Adipose tissue (tissue), 3 donors: ENCODE results near the gene SHISA5. TPM values are rescaled to one million over a fixed set of nuclear protein-coding genes. Genes with fewer than 3 reads are reported as not detected.

Source experiments
- H3K27ac ChIP-seq: one replicate; pipeline ENCODE4 v1.5.1; 2013; ENCODE audit warnings: low read depth, low read length
- WGBS, 3 donors: extraction: QIAGEN DNeasy Blood & Tissue Kit; methylation state at CpG; one replicate each; pipeline ENCODE4 v1.1.7; 2013; 5-methylcytosine and 5-hydroxymethylcytosine counted together
- polyA plus RNA-seq, 3 donors: library from polyadenylated mRNA; stranded (reverse); fragments of 200-250 nt; gene quantifications; one replicate each; pipeline ENCODE4 v1.2.3, GENCODE V29; 2013
- donor health status: healthy with polysubstance abuse.
- donor health status: Bipolar disorder and iron deficiency.
- donor health status: healthy.

SHISA5 gene
- polyA plus RNA-seq, 3 donors = 49.8 to 116 (median 111) TPM

DNA sequence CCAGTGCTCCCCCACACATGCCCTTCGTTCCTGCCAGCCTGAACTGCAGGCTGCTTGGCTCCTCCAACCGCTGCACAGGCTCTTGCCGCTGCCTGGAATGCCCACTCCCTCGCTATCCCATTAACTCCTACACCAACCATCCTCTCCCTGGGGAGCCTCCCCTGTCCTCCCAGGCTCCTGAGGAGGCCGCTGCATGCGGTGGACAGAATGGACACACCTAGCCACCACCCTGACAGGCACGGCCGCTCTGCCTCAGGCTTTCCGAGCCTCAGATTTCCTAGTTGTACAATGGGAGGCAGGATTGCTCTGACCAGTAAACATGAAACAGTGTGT, 76.4 kb downstream of the SHISA5 start:
- no peak overlapping the region for H3K27ac ChIP-seq
- WGBS, 3 donors = 65 to 82% (median 79%) methylated on average over 9 of the region's 9 CpGs

- 56 to 59% (median 58%) methylated on average over 8 of the region's 8 CpGs for WGBS, 3 donors
- H3K27ac ChIP-seq = no peak overlapping the region
Measured at GRCh38 chr3:48426944-48427629, 76.9 kb downstream of the SHISA5 start.

DNA sequence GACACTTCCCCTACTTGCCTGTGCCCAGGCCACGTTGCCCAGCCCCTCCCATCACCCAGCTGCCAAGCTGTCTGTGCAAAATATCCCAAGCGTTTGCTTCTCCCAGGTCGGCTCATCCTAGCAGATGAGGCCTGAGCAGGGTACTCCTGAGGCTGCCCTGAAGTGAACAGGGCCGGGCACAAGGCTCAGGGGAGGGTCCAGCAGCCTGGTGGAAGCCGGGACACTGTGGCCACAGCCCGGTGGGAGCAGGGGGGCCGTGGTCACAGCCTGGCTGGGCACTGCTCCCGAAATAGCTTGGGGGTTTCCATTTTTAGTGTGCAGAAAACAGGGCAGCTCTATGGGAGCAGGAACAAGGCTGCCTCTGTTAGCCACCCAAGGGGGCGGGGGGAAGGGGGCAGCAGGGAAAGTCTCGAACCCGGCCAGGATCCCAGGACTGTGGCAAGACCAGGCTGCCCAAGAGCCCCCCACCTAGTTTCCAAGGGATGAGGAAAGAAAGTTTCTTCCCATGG, 77.5 kb downstream of the SHISA5 start:
- WGBS, 3 donors = 57 to 70% (median 59%) methylated on average over 11 of the region's 11 CpGs
- no peak overlapping the region for H3K27ac ChIP-seq

DNA sequence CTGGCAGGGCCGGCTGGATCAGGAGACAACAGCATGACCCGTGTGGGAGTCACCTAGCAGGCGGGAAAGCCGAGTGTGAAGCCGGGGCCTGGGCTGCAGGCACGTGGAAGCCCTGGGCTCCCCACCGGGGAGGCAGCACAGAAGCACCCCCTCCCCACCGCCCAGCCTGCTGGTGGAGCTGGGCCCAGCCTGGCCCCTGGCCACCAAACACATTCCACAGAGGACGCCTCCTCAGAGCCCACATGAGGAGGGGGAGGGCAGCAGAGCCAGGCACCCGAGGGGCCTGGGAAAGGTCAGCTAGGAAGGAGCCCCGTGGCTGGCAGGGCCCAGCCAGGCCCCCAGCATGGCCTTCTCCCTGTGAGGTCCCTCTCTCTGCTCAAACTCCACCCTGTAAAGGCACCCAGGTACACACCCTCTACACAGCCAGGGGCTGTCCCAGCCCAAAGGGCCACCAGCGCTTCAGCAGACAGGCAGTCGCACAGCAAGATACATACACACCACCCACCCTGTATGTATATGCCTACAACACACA, 78.6 kb downstream of the SHISA5 start:
- no peak overlapping the region for H3K27ac ChIP-seq
- WGBS, 3 donors = 54 to 64% (median 62%) methylated on average over 12 to 13 of the region's 13 CpGs

- H3K27ac ChIP-seq = no peak overlapping the region
- 87 to 91% (median 90%) methylated on average over 27 of the region's 27 CpGs for WGBS, 3 donors
Measured at GRCh38 chr3:48423883-48424695, 79.9 kb downstream of the SHISA5 start.

DNA sequence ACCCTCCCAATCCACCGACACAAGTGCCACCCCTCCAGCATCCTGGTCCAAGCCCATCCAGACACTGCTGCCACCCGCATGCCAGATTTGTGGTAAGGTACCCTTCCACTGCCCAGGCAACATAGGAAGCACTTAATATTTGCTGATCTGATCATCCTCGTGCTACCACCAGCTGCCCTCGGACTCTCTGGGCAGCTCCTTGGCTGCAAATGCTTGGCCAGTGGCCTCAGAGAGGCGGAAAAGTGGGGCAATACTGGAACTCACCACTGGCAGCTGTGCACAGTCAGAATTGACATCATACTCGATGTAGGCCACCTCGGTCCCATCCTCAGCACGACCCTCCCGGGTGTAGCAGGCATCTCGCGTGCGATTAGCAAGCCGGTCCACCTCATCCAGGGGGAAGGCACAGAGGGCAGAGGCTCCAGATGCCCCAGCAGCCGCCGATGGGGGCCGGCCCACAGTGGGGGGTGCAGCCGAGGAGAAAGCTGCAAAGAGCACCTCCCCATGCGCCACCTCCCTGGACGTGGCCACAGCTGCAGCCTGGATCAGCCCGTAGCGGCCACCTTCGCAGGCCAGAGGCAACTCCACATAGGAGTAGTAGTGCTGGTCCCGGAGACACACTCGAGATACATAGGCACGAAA, 80.6 kb downstream of the SHISA5 start:
- 84 to 90% (median 88%) methylated on average over 25 of the region's 25 CpGs for WGBS, 3 donors

GRCh38 chr3:48422681-48423080, 81.3 kb downstream of the SHISA5 start:
- WGBS, 3 donors = 86 to 88% (median 86%) methylated on average over 7 to 8 of the region's 8 CpGs
- H3K27ac ChIP-seq = no peak overlapping the region

More for the DNA sequence above, 80.6 kb downstream of the SHISA5 start:
- H3K27ac ChIP-seq = no peak overlapping the region

DNA sequence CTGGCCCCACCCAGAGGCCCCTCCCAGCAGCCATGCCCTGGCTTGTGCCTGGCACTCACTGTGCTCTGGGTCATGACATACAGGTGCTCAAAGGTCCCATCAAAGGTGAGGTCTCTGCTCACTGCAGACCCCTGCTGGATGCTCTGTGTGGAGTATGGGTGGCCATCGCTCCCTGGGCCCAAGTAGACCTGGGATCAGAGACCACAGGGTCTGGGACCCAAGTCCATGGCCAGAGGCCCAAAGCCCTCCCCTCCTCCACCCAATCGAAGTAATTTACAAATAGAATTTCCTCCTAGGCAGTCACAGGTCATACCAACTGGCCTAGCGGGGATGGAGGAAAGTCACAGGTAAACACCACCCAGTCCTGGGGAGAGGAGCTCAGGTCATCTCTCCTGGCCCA, 81.7 kb downstream of the SHISA5 start:
- H3K27ac ChIP-seq = no peak overlapping the region
- WGBS, 3 donors = 66 to 91% (median 87%) methylated on average over 3 of the region's 3 CpGs

DNA sequence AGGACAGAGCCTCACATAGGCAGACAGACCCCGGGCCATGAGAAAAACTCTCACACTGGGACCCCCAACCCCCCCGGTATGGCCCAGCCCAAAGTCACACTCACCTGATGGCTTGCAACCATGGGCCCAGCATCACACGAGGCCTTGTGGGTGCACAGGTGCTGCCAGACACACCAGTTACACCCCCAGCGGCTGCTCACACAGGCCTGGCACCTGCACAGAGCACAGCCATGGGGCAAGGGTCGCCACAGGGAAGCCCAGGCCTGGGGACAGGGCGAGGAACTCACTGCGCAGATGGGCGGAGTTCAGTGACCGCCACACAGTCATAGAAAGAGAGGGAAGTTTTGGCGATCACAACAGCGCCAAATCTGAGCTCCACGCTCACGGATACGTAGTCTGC, 83.4 kb downstream of the SHISA5 start:
- 90 to 93% (median 90%) methylated on average over 14 of the region's 14 CpGs for WGBS, 3 donors
- no peak overlapping the region for H3K27ac ChIP-seq

- WGBS, 3 donors = 88 to 94% (median 93%) methylated on average over 11 to 17 of the region's 17 CpGs
- no peak overlapping the region for H3K27ac ChIP-seq
Measured at GRCh38 chr3:48419597-48419996, 84.4 kb downstream of the SHISA5 start.

- WGBS, 3 donors = 87 to 90% (median 89%) methylated on average over 9 of the region's 9 CpGs
- H3K27ac ChIP-seq = no peak overlapping the region
Measured at GRCh38 chr3:48419149-48419548, 84.8 kb downstream of the SHISA5 start.

DNA sequence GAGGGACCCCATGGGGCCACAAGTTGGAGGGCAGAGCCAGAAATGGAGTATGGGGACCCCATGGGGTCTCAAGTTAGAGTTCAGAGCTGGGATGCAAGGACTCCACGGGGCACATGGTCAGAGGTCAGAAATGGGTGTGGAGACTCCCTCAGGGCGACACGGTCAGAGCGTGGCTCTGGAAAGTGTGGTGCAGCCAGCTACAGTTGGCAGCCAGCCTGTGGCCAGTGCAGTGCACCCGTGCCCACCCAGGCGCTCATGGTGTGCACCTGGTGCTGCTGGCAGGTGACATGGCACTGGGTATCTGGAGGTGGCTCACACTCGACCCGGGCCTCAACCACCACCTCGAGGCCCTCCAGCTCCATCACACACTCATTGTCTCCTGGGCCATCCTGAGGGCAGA, 85.3 kb downstream of the SHISA5 start:
- WGBS, 3 donors = 86 to 93% (median 87%) methylated on average over 9 of the region's 9 CpGs
- H3K27ac ChIP-seq = no peak overlapping the region

DNA sequence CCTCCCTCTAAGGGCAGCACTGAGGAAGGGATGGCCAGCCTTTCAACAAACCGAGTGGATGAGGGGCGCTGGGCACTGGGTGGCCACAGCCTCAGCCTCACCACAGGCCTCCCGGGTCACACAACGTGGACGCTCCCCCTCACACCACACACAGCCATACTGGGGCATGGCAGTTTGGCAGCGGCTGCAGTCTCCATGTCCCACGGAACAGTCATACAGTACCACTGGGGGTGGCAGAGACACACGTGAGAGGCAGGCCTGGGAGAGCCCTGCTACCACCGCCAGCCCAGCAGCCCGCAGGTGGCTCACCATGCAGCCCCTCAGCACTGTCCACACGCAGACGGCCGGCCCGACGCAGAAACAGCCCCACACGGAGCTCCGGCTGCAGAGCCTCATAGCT, 85.8 kb downstream of the SHISA5 start:
- no peak overlapping the region for H3K27ac ChIP-seq
- WGBS, 3 donors = 93 to 94% (median 93%) methylated on average over 17 of the region's 17 CpGs

Other genes starting within 250 kb of the SHISA5 start
- gene NME6, start 202.8 kb downstream of the SHISA5 start, polyA plus RNA-seq = 10 to 100 TPM; 12.1 to 18.2 (median 15.1) TPM
- not detected for gene SPINK8, start 170.5 kb downstream of the SHISA5 start, polyA plus RNA-seq
- gene FBXW12, start 132.0 kb downstream of the SHISA5 start, polyA plus RNA-seq = 1 to 10 TPM in 1 of 3 donors, not detected in 2; 1.5 TPM
- gene PLXNB1, start 74.1 kb downstream of the SHISA5 start, polyA plus RNA-seq = 10 to 100 TPM; 31.2 to 51.0 (median 35.4) TPM
- 10 to 100 TPM in 2 of 3 donors, 1 to 10 TPM in 1; 5.5 to 14.1 (median 11.6) TPM for gene CCDC51, start 64.1 kb downstream of the SHISA5 start, polyA plus RNA-seq
- 100 to 1,000 TPM; 180 to 622 (median 308) TPM for gene TMA7, start 63.9 kb downstream of the SHISA5 start, polyA plus RNA-seq
- 1 to 10 TPM; 3.4 to 4.0 (median 3.9) TPM for gene ATRIP, start 57.4 kb downstream of the SHISA5 start, polyA plus RNA-seq
- gene PFKFB4, start 52.6 kb upstream of the SHISA5 start, polyA plus RNA-seq = 1 to 10 TPM; 1.7 to 6.5 (median 5.2) TPM
- under 1 TPM in 1 of 3 donors, not detected in 2; 0.04 TPM for gene UCN2, start 59.6 kb upstream of the SHISA5 start, polyA plus RNA-seq
- 10 to 100 TPM in 1 of 3 donors, 1 to 10 TPM in 2; 1.4 to 10.3 (median 2.2) TPM for gene COL7A1, start 91.2 kb upstream of the SHISA5 start, polyA plus RNA-seq
- gene UQCRC1, start 105.5 kb upstream of the SHISA5 start, polyA plus RNA-seq = 100 to 1,000 TPM; 122 to 214 (median 155) TPM
- not detected for gene TMEM89, start 117.6 kb upstream of the SHISA5 start, polyA plus RNA-seq
- 10 to 100 TPM in 1 of 3 donors, 1 to 10 TPM in 2; 8.7 to 14.1 (median 8.9) TPM for gene SLC26A6, start 131.3 kb upstream of the SHISA5 start, polyA plus RNA-seq
- 1 to 10 TPM in 2 of 3 donors, under 1 TPM in 1; 0.48 to 1.5 (median 1.0) TPM for gene CELSR3, start 158.7 kb upstream of the SHISA5 start, polyA plus RNA-seq
- 10 to 100 TPM in 2 of 3 donors, 1 to 10 TPM in 1; 9.2 to 13.9 (median 13.5) TPM for gene NCKIPSD, start 181.7 kb upstream of the SHISA5 start, polyA plus RNA-seq
- gene IP6K2, start 213.0 kb upstream of the SHISA5 start, polyA plus RNA-seq = 10 to 100 TPM; 46.7 to 64.0 (median 49.6) TPM